ENCODE data around the gene DCAF11.

Gene DCAF11

GRCh38 chr14:24151404-24152080 is 37.0 kb downstream of the DCAF11 start:
- no peak for DNase-seq
- Mint-ChIP-seq H3K9me3 (no peaks in the 10 kb centered on the region), H3K4me1 (ENCODE audit: low read depth) (peaks cover 32% of the 10 kb centered on the region), H3K27me3 (no peaks in the 10 kb centered on the region), H3K27ac (peak overlapping the region; percentile 20), H3K36me3 (ENCODE audit: low read depth) (peaks cover 85% of the 10 kb centered on the region), H3K4me3 (no peak overlapping the region)

DNA sequence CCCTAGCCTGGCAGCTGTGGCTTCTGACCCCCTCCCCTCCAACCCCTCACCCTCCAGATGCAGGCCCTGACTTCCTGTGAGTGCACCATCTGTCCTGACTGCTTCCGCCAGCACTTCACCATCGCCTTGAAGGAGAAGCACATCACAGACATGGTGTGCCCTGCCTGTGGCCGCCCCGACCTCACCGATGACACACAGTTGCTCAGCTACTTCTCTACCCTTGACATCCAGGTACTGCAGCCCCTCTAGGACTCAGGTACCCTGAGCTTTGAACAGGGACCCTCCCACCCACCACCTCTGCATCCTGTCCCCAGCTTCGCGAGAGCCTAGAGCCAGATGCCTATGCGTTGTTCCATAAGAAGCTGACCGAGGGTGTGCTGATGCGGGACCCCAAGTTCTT is 40.5 kb downstream of the DCAF11 start:
- Mint-ChIP-seq H3K4me1 (ENCODE audit: low read depth) (peaks cover 15% of the 10 kb centered on the region), H3K36me3 (ENCODE audit: low read depth) (peaks cover 86% of the 10 kb centered on the region), H3K4me3 (no peak overlapping the region), H3K27ac (peak overlapping the region; percentile 73), H3K27me3 (no peaks in the 10 kb centered on the region), H3K9me3 (no peaks in the 10 kb centered on the region)
- no peak for DNase-seq

GRCh38 chr14:24156840-24157239 is 42.3 kb downstream of the DCAF11 start:
- H3K9me3 Mint-ChIP-seq = no peaks in the 10 kb centered on the region
- peak overlapping the region; percentile 66 for H3K27ac Mint-ChIP-seq
- DNase-seq = no peak
- peaks cover 22% of the 10 kb centered on the region for H3K4me1 Mint-ChIP-seq (ENCODE audit: low read depth)
- peaks cover 86% of the 10 kb centered on the region for H3K36me3 Mint-ChIP-seq (ENCODE audit: low read depth)
- no peak overlapping the region for H3K4me3 Mint-ChIP-seq
- H3K27me3 Mint-ChIP-seq = no peaks in the 10 kb centered on the region

GRCh38 chr14:24157331-24157730 is 42.8 kb downstream of the DCAF11 start:
- peaks cover 87% of the 10 kb centered on the region for H3K36me3 Mint-ChIP-seq (ENCODE audit: low read depth)
- H3K27me3 Mint-ChIP-seq = no peaks in the 10 kb centered on the region
- H3K9me3 Mint-ChIP-seq = no peaks in the 10 kb centered on the region
- DNase-seq = no peak
- H3K4me3 Mint-ChIP-seq = no peak overlapping the region
- H3K27ac Mint-ChIP-seq = peak overlapping the region; percentile 66
- H3K4me1 Mint-ChIP-seq (ENCODE audit: low read depth) = peaks cover 27% of the 10 kb centered on the region

- H3K9me3 Mint-ChIP-seq = no peaks in the 10 kb centered on the region
- no peak overlapping the region for H3K4me3 Mint-ChIP-seq
- H3K27ac Mint-ChIP-seq = peak overlapping the region; percentile 100
- DNase-seq = no peak
- H3K4me1 Mint-ChIP-seq (ENCODE audit: low read depth) = peaks cover 49% of the 10 kb centered on the region
- peaks cover 92% of the 10 kb centered on the region for H3K36me3 Mint-ChIP-seq (ENCODE audit: low read depth)
- no peaks in the 10 kb centered on the region for H3K27me3 Mint-ChIP-seq
Observed at GRCh38 chr14:24159777-24160498, 45.4 kb downstream of the DCAF11 start.

DNA sequence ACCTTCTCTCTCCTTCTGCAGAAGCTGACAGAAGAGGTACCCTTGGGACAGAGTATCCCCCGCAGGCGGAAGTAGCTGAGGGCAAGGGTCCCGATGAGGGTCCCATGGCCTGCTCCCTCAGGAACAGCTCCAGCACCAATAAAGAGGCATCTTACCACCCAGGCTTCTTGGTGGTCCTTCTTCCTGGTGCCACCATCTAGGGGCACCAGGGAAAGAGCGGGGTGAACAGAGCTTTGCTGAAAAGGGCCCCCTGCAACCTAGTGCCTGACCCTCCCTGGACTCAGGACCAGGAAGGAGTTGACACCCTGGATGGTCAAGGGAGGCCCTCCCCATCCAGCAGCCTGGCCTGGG is 45.9 kb downstream of the DCAF11 start:
- Mint-ChIP-seq H3K36me3 (ENCODE audit: low read depth) (peaks cover 92% of the 10 kb centered on the region), H3K4me3 (no peak overlapping the region), H3K27me3 (no peaks in the 10 kb centered on the region), H3K27ac (peak overlapping the region; percentile 100), H3K9me3 (no peaks in the 10 kb centered on the region), H3K4me1 (ENCODE audit: low read depth) (peaks cover 52% of the 10 kb centered on the region)
- DNase-seq = no peak

DNA sequence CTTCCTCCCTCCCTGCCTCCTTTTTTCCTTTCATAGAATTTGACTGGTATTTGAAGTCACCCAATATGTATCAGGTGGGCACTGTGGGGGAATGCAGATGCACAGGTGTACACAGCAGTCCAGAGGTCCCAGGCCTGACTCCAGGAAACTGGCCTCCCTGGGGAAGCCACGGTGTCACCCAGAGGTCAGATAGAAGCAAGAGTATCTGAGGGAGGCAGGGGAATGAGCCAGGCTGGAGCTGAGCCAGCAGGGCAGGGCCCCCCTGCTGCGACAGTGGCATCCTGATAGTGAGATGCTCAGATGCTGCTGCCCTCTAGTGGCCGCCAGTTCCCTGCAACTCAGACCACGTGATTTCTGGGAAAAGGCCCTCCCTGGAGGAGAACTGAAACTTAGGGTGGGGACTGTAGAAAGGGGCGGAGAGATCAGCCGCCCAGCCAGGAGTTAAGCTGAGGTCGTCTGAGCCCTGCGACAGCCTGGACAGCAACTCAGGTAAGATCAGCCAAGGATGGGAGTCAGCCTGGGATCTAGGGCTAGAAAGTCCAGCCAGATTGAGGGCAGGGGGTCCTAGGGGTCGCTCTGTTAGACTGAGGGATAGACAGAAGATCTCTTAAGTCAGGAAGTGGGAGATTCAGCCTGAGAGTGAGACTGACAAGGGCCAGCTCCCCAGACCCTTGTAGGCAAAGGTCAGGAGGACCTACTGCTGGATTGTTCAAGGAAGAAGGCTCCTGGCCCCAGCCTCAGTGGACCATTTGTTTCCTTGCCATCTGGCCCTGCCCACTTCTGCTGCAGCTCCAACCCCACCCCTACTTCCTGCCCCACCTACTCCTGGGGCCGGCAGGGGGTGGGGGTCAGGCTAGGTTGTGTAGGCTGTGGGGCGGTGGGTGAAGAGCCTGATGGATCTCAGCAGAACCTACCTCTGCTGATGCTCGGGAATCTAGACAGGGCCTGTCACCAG is 46.5 kb downstream of the DCAF11 start, which contains the start of gene IRF9:
TSS of gene IRF9 (plus strand) at position 416 of the 955 bp plus-strand sequence. CDS start 880 bp downstream, outside the sequence.
- Mint-ChIP-seq H3K4me3 (peak within 1 kb of the TSS; percentile 91), H3K4me1 (ENCODE audit: low read depth) (peaks cover 57% of the 10 kb centered on the region)

GRCh38 chr14:24162093-24162492 is 47.5 kb downstream of the DCAF11 start:
- peak overlapping the region; percentile 100 for H3K27ac Mint-ChIP-seq
- H3K36me3 Mint-ChIP-seq (ENCODE audit: low read depth) = peaks cover 95% of the 10 kb centered on the region
- no peak for DNase-seq
- peak overlapping the region; percentile 91 for H3K4me3 Mint-ChIP-seq
- H3K27me3 Mint-ChIP-seq = no peaks in the 10 kb centered on the region
- H3K9me3 Mint-ChIP-seq = no peaks in the 10 kb centered on the region
- H3K4me1 Mint-ChIP-seq (ENCODE audit: low read depth) = peaks cover 63% of the 10 kb centered on the region

More for the DNA sequence above, 46.5 kb downstream of the DCAF11 start, which contains the start of gene IRF9:
- Mint-ChIP-seq H3K36me3 (ENCODE audit: low read depth) (peaks cover 93% of the 10 kb centered on the region), H3K9me3 (no peaks in the 10 kb centered on the region), H3K27me3 (no peaks in the 10 kb centered on the region), H3K27ac (peak within 1 kb of the TSS; percentile 100)
- DNase-seq = peak; percentile 99

DNA sequence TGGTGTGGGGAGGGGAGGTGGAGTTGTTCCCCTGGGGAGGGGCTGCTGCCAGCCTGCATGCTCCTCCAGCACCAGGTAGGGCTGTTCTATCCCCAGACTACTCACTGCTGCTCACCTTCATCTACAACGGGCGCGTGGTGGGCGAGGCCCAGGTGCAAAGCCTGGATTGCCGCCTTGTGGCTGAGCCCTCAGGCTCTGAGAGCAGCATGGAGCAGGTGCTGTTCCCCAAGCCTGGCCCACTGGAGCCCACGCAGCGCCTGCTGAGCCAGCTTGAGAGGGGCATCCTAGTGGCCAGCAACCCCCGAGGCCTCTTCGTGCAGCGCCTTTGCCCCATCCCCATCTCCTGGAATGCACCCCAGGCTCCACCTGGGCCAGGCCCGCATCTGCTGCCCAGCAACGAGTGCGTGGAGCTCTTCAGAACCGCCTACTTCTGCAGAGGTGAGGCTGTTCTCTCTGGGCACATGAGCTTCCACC is 50.0 kb downstream of the DCAF11 start:
- Mint-ChIP-seq H3K4me1 (ENCODE audit: low read depth) (peaks cover 67% of the 10 kb centered on the region), H3K27me3 (no peaks in the 10 kb centered on the region), H3K36me3 (ENCODE audit: low read depth) (peaks cover 94% of the 10 kb centered on the region), H3K4me3 (no peak overlapping the region), H3K9me3 (no peaks in the 10 kb centered on the region), H3K27ac (peak overlapping the region; percentile 100)
- DNase-seq = no peak

GRCh38 chr14:24165785-24166184 is 51.2 kb downstream of the DCAF11 start:
- peaks cover 60% of the 10 kb centered on the region for H3K4me1 Mint-ChIP-seq (ENCODE audit: low read depth)

DNA sequence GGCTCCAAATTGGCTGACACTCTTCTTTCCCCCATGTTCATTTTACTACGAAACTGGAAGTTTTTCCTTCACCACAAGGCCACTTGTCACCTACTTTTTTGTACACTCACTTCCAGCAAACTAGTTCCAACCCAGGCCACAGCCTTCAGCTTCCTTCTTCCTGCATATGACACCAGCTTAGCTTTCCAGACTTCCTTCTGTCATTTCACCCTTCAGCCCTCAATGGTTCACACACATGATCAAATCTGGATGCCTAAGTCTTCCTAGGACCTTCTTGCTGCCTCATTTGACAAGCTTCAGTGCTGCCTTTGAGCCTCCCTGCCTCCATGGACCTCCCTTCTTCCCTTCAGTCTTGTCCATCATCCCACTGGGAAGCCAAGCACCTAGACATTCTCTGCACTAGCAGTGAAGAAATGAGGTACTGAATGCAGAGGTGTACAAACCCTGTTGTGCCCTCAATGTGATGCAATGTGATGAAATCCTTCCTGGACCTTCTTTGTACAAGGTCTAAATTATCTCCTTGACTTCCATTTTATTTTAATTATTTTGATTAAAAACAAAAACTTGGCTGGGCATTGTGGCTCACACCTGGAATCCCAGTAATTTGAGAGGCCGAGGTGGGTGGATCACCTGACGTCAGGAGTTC is 53.0 kb downstream of the DCAF11 start:
- Mint-ChIP-seq H3K27me3 (no peaks in the 10 kb centered on the region), H3K27ac (peak overlapping the region; percentile 76), H3K9me3 (no peaks in the 10 kb centered on the region), H3K4me1 (ENCODE audit: low read depth) (peaks cover 56% of the 10 kb centered on the region), H3K36me3 (ENCODE audit: low read depth) (peaks cover 87% of the 10 kb centered on the region), H3K4me3 (no peak overlapping the region)
- DNase-seq = no peak

More at GRCh38 chr14:24165785-24166184, 51.2 kb downstream of the DCAF11 start:
- Mint-ChIP-seq H3K4me3 (no peak overlapping the region), H3K27me3 (no peaks in the 10 kb centered on the region), H3K36me3 (ENCODE audit: low read depth) (peaks cover 92% of the 10 kb centered on the region), H3K9me3 (no peaks in the 10 kb centered on the region), H3K27ac (peak overlapping the region; percentile 100)
- DNase-seq = no peak

DNA sequence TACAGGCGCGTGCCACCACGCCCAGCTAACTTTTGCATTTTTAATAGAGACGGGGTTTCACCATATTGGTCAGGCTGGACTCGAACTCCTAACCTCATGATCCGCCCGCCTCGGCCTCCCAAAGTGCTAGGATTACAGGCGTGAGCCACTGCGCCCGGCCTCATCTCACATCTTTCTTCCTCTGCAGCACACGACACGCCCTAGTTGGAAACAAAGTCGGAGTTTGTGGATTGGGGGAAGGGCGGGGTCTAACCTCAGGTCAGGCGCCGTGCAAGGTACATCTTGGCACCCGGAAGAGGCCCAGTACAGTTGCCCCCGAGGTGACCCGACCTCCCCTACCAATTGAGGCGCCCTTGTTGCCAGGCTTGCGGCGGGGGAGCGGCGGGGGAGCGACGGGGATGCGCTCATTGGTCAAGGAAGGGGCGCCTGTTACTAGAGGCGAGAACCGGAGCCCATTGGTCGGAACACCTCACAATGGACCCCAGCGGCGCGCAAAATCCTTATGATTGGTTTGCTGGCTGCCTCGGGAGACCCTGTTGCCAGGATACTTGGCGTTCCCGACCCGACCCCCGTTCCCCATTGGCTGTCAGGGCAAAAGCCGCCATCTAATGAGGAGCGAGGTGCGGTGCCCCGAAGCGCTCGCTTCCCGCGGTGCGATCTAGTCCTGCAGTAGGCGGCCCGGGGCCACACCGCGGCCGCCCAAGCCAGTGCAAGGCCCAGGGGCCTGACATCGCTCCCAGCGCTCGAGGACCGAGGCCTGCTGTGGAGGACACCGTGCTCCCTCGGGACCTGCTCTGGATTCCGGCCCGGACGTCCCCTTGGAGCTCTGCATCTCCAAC is 57.1 kb downstream of the DCAF11 start, which contains the start of gene REC8:
TSS of gene REC8 (plus strand) at position 659 of the 839 bp plus-strand sequence. CDS start 473 bp downstream, outside the sequence.
- Mint-ChIP-seq H3K4me3 (peak within 1 kb of the TSS; percentile 69), H3K36me3 (ENCODE audit: low read depth) (peaks cover 72% of the 10 kb centered on the region), H3K9me3 (no peaks in the 10 kb centered on the region), H3K27ac (peak within 1 kb of the TSS; percentile 86), H3K27me3 (no peaks in the 10 kb centered on the region), H3K4me1 (ENCODE audit: low read depth) (peaks cover 26% of the 10 kb centered on the region)
- peak; percentile 81 for DNase-seq

GRCh38 chr14:24172261-24172860 is 57.8 kb downstream of the DCAF11 start:
- Mint-ChIP-seq H3K36me3 (ENCODE audit: low read depth) (peaks cover 71% of the 10 kb centered on the region), H3K4me3 (peak overlapping the region; percentile 55), H3K4me1 (ENCODE audit: low read depth) (peaks cover 22% of the 10 kb centered on the region), H3K9me3 (no peaks in the 10 kb centered on the region), H3K27me3 (no peaks in the 10 kb centered on the region), H3K27ac (peak overlapping the region; percentile 44)
- DNase-seq = no peak
